LNCaP clone FGC (cell line): ENCODE results near the gene MELTF.
"Not testable (repeated sequence)": the region's sequence is repeated elsewhere in the genome, so short reads cannot be mapped to it uniquely, and the experiment has no call there.

ENCODE experiments used
- DNase-seq: peaks from one replicate; pipeline ENCODE4 v3.0.0-alpha.2; 2011; ENCODE audit warnings: low read depth
- H3K4me3 ChIP-seq: 2 replicates; pipeline ENCODE4 v1.5.1; 2011; ENCODE audit warnings: mild to moderate bottlenecking, low read depth, low read length, control low read depth
- TF ChIP-seq, protein P1 (sequence below): IDR thresholded peaks from 2 replicates; pipeline ENCODE4 v1.5.1; 2012; ENCODE audit warnings: mild to moderate bottlenecking; ENCODE audit not compliant: control insufficient read depth, insufficient read depth; ENCODE audit errors: extremely low read depth

MELTF gene

DNA sequence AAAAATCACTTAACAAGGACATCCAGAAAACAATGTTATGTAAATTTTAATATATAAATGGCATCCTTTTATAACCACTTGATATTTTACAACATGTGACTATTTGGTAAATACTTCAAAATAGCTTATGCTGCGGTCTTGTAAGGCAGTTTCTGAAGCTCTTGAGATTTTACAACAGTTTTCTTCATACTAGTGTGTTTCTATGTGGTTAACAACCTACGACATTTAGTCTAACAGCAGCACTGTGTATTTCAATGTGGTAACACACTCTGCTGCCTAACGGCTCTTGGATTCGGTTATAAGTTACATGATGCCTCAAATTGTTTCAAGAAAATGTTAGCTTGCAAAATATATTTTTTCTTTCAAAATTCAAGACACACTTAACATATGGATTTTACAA is 12.9 kb upstream of the MELTF start:
- DNase-seq, result no peak
- TF ChIP-seq, protein P1, sequence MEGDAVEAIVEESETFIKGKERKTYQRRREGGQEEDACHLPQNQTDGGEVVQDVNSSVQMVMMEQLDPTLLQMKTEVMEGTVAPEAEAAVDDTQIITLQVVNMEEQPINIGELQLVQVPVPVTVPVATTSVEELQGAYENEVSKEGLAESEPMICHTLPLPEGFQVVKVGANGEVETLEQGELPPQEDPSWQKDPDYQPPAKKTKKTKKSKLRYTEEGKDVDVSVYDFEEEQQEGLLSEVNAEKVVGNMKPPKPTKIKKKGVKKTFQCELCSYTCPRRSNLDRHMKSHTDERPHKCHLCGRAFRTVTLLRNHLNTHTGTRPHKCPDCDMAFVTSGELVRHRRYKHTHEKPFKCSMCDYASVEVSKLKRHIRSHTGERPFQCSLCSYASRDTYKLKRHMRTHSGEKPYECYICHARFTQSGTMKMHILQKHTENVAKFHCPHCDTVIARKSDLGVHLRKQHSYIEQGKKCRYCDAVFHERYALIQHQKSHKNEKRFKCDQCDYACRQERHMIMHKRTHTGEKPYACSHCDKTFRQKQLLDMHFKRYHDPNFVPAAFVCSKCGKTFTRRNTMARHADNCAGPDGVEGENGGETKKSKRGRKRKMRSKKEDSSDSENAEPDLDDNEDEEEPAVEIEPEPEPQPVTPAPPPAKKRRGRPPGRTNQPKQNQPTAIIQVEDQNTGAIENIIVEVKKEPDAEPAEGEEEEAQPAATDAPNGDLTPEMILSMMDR, result no peak
- no peak overlapping the region for H3K4me3 ChIP-seq

- TF ChIP-seq, protein P1, result no peak
- H3K4me3 ChIP-seq, result no peak overlapping the region
- no peak for DNase-seq
Observed at GRCh38 chr3:197041875-197042488, 12.4 kb upstream of the MELTF start.

DNA sequence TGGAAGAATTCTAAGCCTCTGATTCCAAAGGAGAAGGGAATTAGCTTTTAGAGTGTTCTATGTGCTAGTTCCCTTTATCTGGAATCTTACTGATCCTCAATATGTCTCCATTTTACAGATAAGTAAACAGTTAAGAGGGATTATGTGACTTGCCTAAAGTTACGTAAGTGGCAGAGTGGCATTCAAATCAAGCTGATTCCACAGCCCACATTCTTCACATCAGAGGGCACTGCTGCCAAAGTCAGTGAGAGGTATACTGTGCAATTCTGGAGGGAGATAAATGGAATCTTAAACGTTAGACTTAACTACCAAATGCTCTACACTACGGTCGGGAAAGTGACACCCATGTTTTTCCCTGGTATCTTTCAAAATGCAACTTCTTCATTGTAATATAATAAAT is 11.0 kb upstream of the MELTF start:
- H3K4me3 ChIP-seq, result no peak overlapping the region
- DNase-seq, result no peak
- TF ChIP-seq, protein P1, result no peak

GRCh38 chr3:197038679-197039462 is 9.3 kb upstream of the MELTF start:
- no peak for DNase-seq
- no peak overlapping the region for H3K4me3 ChIP-seq
- TF ChIP-seq, protein P1, result no peak

GRCh38 chr3:197035577-197035976 is 6.0 kb upstream of the MELTF start:
- TF ChIP-seq, protein P1, result no peak
- DNase-seq, result no peak
- H3K4me3 ChIP-seq, result no peak overlapping the region

DNA sequence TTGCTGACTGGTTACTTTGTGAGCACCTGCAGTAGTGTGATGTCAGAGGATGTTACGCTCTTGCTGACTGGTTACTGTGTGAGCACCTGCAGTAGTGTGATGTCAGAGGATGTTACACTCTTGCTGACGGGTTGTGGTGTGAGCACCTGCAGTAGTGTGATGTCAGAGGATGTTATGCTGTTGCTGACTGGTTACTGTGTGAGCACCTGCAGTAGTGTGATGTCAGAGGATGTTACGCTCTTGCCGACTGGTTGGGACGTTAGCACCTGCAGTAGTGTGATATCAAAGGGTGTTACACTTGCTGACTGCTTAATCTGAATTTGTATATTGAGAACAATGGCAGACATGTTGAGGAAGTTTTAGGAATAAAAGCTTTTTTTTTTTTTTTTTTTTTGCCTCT is 5.2 kb upstream of the MELTF start:
- not testable (repeated sequence) for DNase-seq, H3K4me3 ChIP-seq

DNA sequence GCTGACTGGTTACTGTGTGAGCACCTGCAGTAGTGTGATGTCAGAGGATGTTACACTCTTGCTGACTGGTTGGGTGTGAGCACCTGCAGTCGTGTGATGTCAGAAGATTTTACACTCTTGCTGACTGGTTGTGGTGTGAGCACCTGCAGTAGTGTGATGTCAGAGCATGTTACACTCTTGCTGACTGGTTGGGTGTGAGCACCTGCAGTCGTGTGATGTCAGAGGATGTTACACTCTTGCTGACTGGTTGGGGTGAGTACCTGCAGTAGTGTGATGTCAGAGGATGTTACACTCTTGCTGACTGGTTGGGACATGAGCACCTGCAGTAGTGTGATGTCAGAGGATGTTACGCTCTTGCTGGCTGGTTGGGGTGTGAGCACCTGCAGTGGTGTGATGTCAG is 4.1 kb upstream of the MELTF start:
- DNase-seq, result not testable (repeated sequence)

More for the DNA sequence above, 4.1 kb upstream of the MELTF start:
- H3K4me3 ChIP-seq, result not testable (repeated sequence)
